Osteoblast (primary cell): ENCODE measurements around the gene SUPT20HL2. TPM values are rescaled to one million over a fixed set of nuclear protein-coding genes. Genes with fewer than 3 reads are reported as not detected.

Source experiments
- DNase-seq: peaks from one replicate; pipeline ENCODE4 v3.0.0; 2011; ENCODE audit warnings: low spot score, mixed read lengths; ENCODE audit not compliant: insufficient read length; ENCODE audit errors: missing footprints
- H2AFZ ChIP-seq: 2 replicates; pipeline ENCODE4 v1.6.0; 2011; ENCODE audit warnings: mild to moderate bottlenecking, low read length
- H3K27ac ChIP-seq: 2 replicates; pipeline ENCODE4 v1.5.1; 2011; ENCODE audit warnings: mild to moderate bottlenecking, low read depth, low read length, moderate library complexity
- H3K27me3 ChIP-seq: 2 replicates; pipeline ENCODE4 v1.6.0; 2012; ENCODE audit warnings: mild to moderate bottlenecking, control low read depth, inconsistent platforms, low read length, moderate library complexity; ENCODE audit not compliant: insufficient read depth
- H3K36me3 ChIP-seq: 2 replicates; pipeline ENCODE4 v1.5.1; 2011; ENCODE audit warnings: mild to moderate bottlenecking, low read length, control low read depth, moderate library complexity; ENCODE audit not compliant: insufficient read depth
- H3K4me1 ChIP-seq: 2 replicates; pipeline ENCODE4 v1.5.1; 2011; ENCODE audit warnings: mild to moderate bottlenecking, low read length, control low read depth, moderate library complexity; ENCODE audit not compliant: insufficient read depth
- H3K4me2 ChIP-seq: 2 replicates; pipeline ENCODE4 v1.6.0; 2011; ENCODE audit warnings: mild to moderate bottlenecking, low read length; ENCODE audit not compliant: insufficient read depth
- H3K4me3 ChIP-seq: fragments of 200-600 bp; sonication (generic); 3 replicates; pipeline ENCODE4 v1.5.1; 2012; ENCODE audit warnings: mild to moderate bottlenecking, low read length, inconsistent platforms; ENCODE audit not compliant: insufficient read depth
- H3K79me2 ChIP-seq: 2 replicates; pipeline ENCODE4 v1.6.0; 2012; ENCODE audit warnings: mild to moderate bottlenecking, low read length, control low read depth, inconsistent platforms; ENCODE audit not compliant: insufficient read depth
- H3K9me3 ChIP-seq: 2 replicates; pipeline ENCODE4 v1.5.1; 2011; ENCODE audit warnings: low read depth, low read length, control low read depth
- H4K20me1 ChIP-seq: 2 replicates; pipeline ENCODE4 v1.6.0; 2012; ENCODE audit warnings: mild to moderate bottlenecking, low read length, control low read depth; ENCODE audit not compliant: insufficient read depth
- CTCF ChIP-seq: IDR thresholded peaks from 2 replicates; pipeline ENCODE4 v1.5.1; 2011; ENCODE audit warnings: mild to moderate bottlenecking, low read depth, low read length, moderate library complexity; ENCODE audit errors: extremely low read depth
- total RNA-seq: library from RNA; depleted of rRNA; stranded (reverse); fragments of >200 nt; gene quantifications from 2 replicates; pipeline ENCODE4 v1.2.3, GENCODE V29; 2012

Gene SUPT20HL2
- total RNA-seq, 1 donor = not detected

- Histone ChIP-seq H3K4me1 (no peaks in the 10 kb centered on the region), H3K9me3 (no peaks in the 10 kb centered on the region), H3K27me3 (no peaks in the 10 kb centered on the region), H3K79me2 (no peaks in the 10 kb centered on the region), H3K36me3 (no peaks in the 10 kb centered on the region), H2AFZ (no peak overlapping the region), H3K4me2 (no peak overlapping the region), H4K20me1 (no peaks in the 10 kb centered on the region), H3K4me3 (no peak overlapping the region), H3K27ac (no peak overlapping the region)
- no peak for TF ChIP-seq CTCF
- DNase-seq = peak; percentile 56
Observed at GRCh38 chrX:24277405-24277804, 36.5 kb downstream of the SUPT20HL2 start.

GRCh38 chrX:24276015-24276414 lies 37.9 kb downstream of the SUPT20HL2 start:
- Histone ChIP-seq H3K27me3 (no peaks in the 10 kb centered on the region), H3K4me2 (no peak overlapping the region), H3K27ac (no peak overlapping the region), H4K20me1 (no peaks in the 10 kb centered on the region), H2AFZ (no peak overlapping the region), H3K4me1 (no peaks in the 10 kb centered on the region), H3K36me3 (no peaks in the 10 kb centered on the region), H3K4me3 (no peak overlapping the region), H3K9me3 (no peaks in the 10 kb centered on the region), H3K79me2 (no peaks in the 10 kb centered on the region)
- no peak for TF ChIP-seq CTCF
- no peak for DNase-seq

DNA sequence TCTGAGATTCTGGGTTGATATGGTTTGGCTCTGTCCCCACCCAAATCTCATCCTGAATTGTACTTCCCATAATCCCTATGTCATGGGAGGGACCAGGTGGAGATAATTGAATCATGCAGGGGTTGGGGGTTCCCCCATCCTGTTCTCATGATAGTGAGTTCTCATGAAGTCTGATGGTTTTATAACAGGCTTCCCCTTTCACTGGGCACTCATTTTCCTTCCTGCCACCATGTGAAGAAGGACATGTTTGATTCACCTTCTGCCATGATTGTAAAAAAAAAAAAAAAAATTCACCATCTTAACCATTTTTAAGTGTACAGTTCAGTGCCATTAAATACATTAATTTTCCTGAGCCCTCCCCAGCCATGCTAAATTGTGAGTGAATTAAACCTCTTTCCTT lies 42.6 kb downstream of the SUPT20HL2 start:
- no peaks in the 10 kb centered on the region for H3K9me3 ChIP-seq
- no peaks in the 10 kb centered on the region for H3K27me3 ChIP-seq
- H3K4me2 ChIP-seq = no peak overlapping the region
- H3K4me3 ChIP-seq = no peak overlapping the region
- H3K27ac ChIP-seq = no peak overlapping the region
- no peaks in the 10 kb centered on the region for H4K20me1 ChIP-seq
- no peak overlapping the region for H2AFZ ChIP-seq
- no peak for TF ChIP-seq CTCF
- DNase-seq = no peak
- no peaks in the 10 kb centered on the region for H3K4me1 ChIP-seq
- no peaks in the 10 kb centered on the region for H3K79me2 ChIP-seq
- no peaks in the 10 kb centered on the region for H3K36me3 ChIP-seq

DNA sequence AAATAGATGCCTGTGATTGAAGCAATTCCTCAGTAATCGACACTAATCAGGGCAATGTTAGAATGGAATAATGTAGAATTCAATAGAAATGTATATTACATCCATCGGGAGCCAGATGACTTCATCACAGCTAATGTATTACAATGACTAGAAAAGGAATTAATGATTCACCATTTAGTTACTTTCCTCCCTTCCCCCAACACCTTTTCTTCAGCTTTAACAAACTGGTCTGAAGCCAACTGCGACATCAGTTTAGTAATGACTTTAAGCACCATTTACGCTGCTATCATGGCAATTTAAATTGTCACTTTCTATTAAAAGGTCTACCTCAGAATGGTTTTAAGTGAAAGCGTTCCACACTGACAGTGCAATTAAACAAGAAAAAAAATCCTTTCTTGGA lies 45.1 kb downstream of the SUPT20HL2 start:
- no peak overlapping the region for H3K4me3 ChIP-seq
- H3K9me3 ChIP-seq = no peaks in the 10 kb centered on the region
- H3K27me3 ChIP-seq = no peaks in the 10 kb centered on the region
- H2AFZ ChIP-seq = no peak overlapping the region
- no peak overlapping the region for H3K4me2 ChIP-seq
- H3K36me3 ChIP-seq = no peaks in the 10 kb centered on the region
- no peak overlapping the region for H3K27ac ChIP-seq
- no peak for DNase-seq
- no peaks in the 10 kb centered on the region for H4K20me1 ChIP-seq
- no peaks in the 10 kb centered on the region for H3K79me2 ChIP-seq
- TF ChIP-seq CTCF = no peak
- no peaks in the 10 kb centered on the region for H3K4me1 ChIP-seq
